ENCODE results near the gene MLF2.
"Not testable (repeated sequence)": the region's sequence is repeated elsewhere in the genome, so short reads cannot be mapped to it uniquely, and the experiment has no call there.

The MLF2 gene

DNA sequence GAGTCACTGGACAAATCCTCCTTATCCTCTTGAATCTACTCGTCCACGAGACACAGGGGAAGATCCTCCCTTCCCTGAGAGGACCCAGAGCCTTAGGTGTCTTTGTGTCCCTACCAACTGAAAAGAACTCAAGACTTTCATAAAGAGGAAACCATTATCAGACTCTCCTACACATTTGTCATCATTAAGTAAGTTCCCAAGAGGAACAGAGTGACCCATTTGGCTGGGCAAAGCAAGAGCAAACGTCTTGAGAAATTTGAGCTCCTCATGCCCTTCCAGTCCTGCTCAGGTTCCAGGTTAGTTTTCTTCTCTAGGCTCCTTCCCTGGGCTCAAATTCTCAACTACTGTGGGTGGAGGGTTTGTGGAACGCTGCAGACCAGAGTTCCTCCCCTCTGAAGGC lies 5.7 kb downstream of the MLF2 start:
- TF ChIP-seq, protein P1, sequence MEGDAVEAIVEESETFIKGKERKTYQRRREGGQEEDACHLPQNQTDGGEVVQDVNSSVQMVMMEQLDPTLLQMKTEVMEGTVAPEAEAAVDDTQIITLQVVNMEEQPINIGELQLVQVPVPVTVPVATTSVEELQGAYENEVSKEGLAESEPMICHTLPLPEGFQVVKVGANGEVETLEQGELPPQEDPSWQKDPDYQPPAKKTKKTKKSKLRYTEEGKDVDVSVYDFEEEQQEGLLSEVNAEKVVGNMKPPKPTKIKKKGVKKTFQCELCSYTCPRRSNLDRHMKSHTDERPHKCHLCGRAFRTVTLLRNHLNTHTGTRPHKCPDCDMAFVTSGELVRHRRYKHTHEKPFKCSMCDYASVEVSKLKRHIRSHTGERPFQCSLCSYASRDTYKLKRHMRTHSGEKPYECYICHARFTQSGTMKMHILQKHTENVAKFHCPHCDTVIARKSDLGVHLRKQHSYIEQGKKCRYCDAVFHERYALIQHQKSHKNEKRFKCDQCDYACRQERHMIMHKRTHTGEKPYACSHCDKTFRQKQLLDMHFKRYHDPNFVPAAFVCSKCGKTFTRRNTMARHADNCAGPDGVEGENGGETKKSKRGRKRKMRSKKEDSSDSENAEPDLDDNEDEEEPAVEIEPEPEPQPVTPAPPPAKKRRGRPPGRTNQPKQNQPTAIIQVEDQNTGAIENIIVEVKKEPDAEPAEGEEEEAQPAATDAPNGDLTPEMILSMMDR (IDR thresholded peaks at IDR 0.05; ENCODE audit: low read depth, low read length): no peak
- TF ChIP-seq, protein P2, sequence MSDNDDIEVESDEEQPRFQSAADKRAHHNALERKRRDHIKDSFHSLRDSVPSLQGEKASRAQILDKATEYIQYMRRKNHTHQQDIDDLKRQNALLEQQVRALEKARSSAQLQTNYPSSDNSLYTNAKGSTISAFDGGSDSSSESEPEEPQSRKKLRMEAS (IDR thresholded peaks at IDR 0.05; ENCODE audit: low read depth, low read length): no peak
- no peak for TF ChIP-seq MYC (IDR thresholded peaks at IDR 0.05; ENCODE audit: low read depth, low read length)
- no peak for TF ChIP-seq POLR2A (IDR thresholded peaks at IDR 0.05; ENCODE audit: extremely low read depth, insufficient read length)
- peak; percentile 43 for DNase-seq (ENCODE audit: low read depth)
- H3K4me3 ChIP-seq (ENCODE audit: low read depth, low read length): no peak overlapping the region

DNA sequence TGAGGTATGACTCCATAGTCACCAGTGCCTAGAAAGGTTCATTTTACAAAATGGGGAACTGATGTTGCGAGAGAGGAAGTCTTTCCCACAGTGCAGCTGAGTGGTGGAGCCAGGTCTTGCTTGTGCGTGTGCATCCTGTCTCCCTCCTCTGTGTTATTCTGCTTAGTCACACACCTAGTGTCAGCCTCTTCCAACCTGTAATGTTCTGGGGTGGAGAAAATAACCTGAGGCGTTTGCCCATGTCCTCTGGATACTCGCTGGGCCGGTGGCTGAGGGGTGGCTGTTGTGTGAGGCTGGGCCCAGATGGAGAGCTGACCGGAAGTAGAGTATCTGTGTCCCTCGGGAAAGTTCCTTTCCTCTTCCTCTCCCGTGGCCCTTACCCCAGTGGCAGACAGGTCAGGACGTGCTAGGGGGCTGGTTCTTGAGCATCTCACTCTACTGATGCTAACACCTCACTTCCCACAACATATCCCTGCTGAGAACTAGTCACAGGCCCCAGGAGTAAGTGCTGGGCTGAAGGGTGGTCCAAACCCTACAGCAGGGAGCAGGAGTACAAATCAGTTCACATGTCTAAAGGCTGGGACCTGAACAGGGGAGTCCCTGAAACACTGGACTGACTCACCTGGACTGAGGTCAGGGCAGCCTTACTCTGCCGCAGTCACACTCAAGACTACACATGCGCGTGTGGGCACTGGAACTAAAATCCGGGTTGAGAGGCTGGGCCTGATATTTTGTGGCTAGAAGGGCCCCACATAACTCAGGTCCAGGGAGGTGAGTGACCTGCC lies 7.0 kb downstream of the MLF2 start:
- no peak overlapping the region for H3K4me3 ChIP-seq (ENCODE audit: low read depth, low read length)
- TF ChIP-seq, protein P1 (IDR thresholded peaks at IDR 0.05; ENCODE audit: low read depth, low read length): no peak
- TF ChIP-seq MYC (IDR thresholded peaks at IDR 0.05; ENCODE audit: low read depth, low read length): 0 out of 2 replicates have a peak, but pooled peaks have one; percentile 53
- TF ChIP-seq POLR2A (IDR thresholded peaks at IDR 0.05; ENCODE audit: extremely low read depth, insufficient read length): no peak
- TF ChIP-seq, protein P2 (IDR thresholded peaks at IDR 0.05; ENCODE audit: low read depth, low read length): peak; percentile 52; the same call in 1 of the 2 replicates
- DNase-seq (ENCODE audit: low read depth): peak; percentile 89

DNA sequence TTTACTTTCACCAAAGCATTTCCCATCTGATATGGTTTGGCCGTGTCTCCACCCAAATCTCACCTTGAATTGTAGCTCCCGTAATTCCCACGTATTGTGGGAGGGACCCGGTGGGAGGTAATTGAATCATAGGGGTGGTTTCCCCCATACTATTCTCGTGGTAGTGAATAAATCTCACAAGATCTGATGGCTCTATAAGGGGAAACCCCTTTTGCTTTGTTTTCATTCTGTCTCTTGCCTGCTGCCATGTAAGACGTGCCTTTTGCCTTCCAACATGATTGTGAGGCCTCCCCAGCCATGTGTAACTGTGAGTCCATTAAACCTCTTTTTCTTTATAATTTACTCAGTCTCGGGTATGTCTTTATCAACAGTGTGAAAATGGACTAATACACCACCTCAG lies 9.6 kb downstream of the MLF2 start:
- not testable (repeated sequence) for DNase-seq (ENCODE audit: low read depth); H3K4me3 ChIP-seq (ENCODE audit: low read depth, low read length)

DNA sequence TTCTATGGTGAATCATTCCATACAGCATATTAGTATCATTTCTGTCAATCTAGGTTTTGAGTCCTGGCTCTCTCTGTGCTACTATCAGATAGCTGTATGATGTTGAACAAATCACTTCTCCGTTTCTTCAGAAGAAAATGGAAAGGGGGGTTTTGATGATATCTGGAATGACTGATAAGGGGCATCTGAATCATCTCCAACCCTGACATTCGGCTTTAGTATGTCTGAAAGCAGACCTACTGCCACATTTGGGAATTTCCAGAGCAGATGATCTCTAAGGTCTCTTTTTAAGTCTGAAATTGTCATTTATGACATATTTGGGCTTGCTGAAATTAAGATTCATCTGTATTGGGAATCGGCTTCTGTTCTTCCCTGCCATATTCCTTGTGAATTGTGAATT lies 10.1 kb downstream of the MLF2 start:
- DNase-seq (ENCODE audit: low read depth): no peak
- TF ChIP-seq, protein P2 (IDR thresholded peaks at IDR 0.05; ENCODE audit: low read depth, low read length): no peak
- TF ChIP-seq POLR2A (IDR thresholded peaks at IDR 0.05; ENCODE audit: extremely low read depth, insufficient read length) (no peak), MYC (IDR thresholded peaks at IDR 0.05; ENCODE audit: low read depth, low read length) (no peak)
- TF ChIP-seq, protein P1 (IDR thresholded peaks at IDR 0.05; ENCODE audit: low read depth, low read length): no peak
- no peak overlapping the region for H3K4me3 ChIP-seq (ENCODE audit: low read depth, low read length)

DNA sequence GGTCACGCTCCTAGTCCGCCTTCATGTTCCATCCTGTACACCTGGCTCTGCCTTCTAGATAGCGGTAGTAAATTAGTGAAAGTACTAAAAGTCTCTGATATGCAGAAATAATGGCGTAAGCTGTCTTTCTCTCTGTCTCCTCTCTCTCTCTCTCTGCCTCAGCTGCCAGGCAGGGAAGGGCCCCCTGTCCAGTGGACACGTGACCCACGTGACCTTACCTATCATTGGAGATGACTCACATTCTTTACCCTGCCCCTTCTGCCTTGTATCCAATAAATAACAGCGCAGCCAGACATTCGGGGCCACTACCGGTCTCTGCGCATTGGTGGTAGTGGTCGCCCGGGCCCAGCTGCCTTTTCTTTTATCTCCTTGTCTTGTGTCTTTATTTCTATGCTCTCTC lies 10.9 kb downstream of the MLF2 start:
- H3K4me3 ChIP-seq (ENCODE audit: low read depth, low read length); DNase-seq (ENCODE audit: low read depth): not testable (repeated sequence)

DNA sequence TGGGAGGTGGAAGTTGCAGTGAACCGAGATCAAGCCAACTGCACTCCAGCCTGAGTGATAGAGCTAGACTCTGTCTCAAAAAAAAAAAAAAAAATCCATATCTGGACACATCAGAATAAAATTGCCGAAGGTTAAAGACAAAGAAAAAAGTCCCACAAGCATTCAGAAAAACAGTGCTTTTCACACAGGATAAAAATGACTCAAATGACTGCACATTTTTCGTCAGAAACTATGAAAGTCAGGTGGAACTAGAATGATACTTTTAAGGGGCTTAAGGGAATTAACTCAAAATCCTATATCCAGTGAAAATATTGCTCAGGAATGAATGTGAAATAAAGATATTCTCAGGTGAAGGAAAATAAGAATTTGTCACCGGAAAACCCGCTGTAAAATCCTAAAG lies 16.2 kb downstream of the MLF2 start:
- TF ChIP-seq, protein P1 (IDR thresholded peaks at IDR 0.05; ENCODE audit: low read depth, low read length): no peak
- no peak for TF ChIP-seq POLR2A (IDR thresholded peaks at IDR 0.05; ENCODE audit: extremely low read depth, insufficient read length)
- TF ChIP-seq, protein P2 (IDR thresholded peaks at IDR 0.05; ENCODE audit: low read depth, low read length): no peak
- no peak for TF ChIP-seq MYC (IDR thresholded peaks at IDR 0.05; ENCODE audit: low read depth, low read length)
- no peak for DNase-seq (ENCODE audit: low read depth)
- no peak overlapping the region for H3K4me3 ChIP-seq (ENCODE audit: low read depth, low read length)
